K562 (cell line): Measurements from ENCODE around the gene KCNK10. TPM values are rescaled to one million over a fixed set of nuclear protein-coding genes. Genes with fewer than 3 reads are reported as not detected.

ENCODE experiments used
- ATAC-seq: fragments of 200-7000 bp; cut with Tn5 transposase; 3 replicates; pipeline ENCODE4 v1.9.1; 2020; ENCODE audit warnings: moderate library complexity
- BruUV-seq: library from RNA; stranded (reverse); fragments of 400-500 nt; replicated peaks from 2 replicates; lab custom pipeline; 2021; lab: Mats Ljungman, UMichigan
- CTCF ChIA-PET: fragments of 300-600 bp; formaldehyde crosslinking; extraction: SDS; loops from one replicate; lab custom pipeline; 2021; ENCODE audit warnings: low intra/inter-chr PET ratio; lab: Yijun Ruan, JAX
- POLR2A ChIA-PET: fragments of 300-600, 350-650 bp; sonication (Branson Sonifier 250); formaldehyde crosslinking; extraction: SDS; loops from one replicate; lab custom pipeline; 2021; ENCODE audit warnings: antibody characterized with exemption, inconsistent platforms; lab: Yijun Ruan, JAX
- DNase-seq, 4 experiments: peaks; one replicate each; pipeline versions ENCODE4 v3.0.0 to v3.0.0-alpha.2; 2011 to 2018; ENCODE audit warnings: low spot score in 3 of 4, mixed read lengths in 3 of 4; ENCODE audit errors: extremely low read depth in 1 of 4
- FAIRE-seq: peaks from 2 replicates; lab custom pipeline; 2011; peaks lifted over from hg19 to GRCh38; lab: Jason Lieb, UNC
- H2AFZ ChIP-seq: 2 replicates; pipeline ENCODE4 v1.6.0; 2011; ENCODE audit warnings: low read depth, low read length, control low read depth, inconsistent platforms
- H3K27ac ChIP-seq: fragments of 200-600 bp; 3 replicates; pipeline ENCODE4 v1.8.0; 2011; ENCODE audit warnings: low read depth, mild to moderate bottlenecking, control low read depth, inconsistent platforms, low read length, moderate library complexity, mixed read lengths; ENCODE audit errors: extremely low read depth
- H3K27me3 ChIP-seq, 2 experiments: fragments of 300-600 bp in 1 of 2; 2 replicates in 1 of 2; 3 replicates in 1 of 2; pipeline versions ENCODE4 v1.6.0 to v1.8.0; 2011; ENCODE audit warnings: inconsistent platforms in 2 of 2, low read length in 2 of 2, mild to moderate bottlenecking in 1 of 2, mixed read lengths in 1 of 2, moderate library complexity in 1 of 2; ENCODE audit not compliant: control insufficient read depth in 2 of 2, insufficient read depth in 2 of 2
- H3K36me3 ChIP-seq: fragments of 300-600 bp; 3 replicates; pipeline ENCODE4 v1.8.0; 2011; ENCODE audit warnings: mild to moderate bottlenecking, low read length, inconsistent platforms; ENCODE audit not compliant: control insufficient read depth, insufficient read depth
- H3K4me1 ChIP-seq, 2 experiments: fragments of 200-600 bp in 1 of 2; replicated peaks in 1 of 2; 2 replicates in 1 of 2; 3 replicates in 1 of 2; pipeline versions ENCODE4 v1.5.1 to v1.8.0; 2011; ENCODE audit warnings: inconsistent platforms in 2 of 2, low read length in 2 of 2, mild to moderate bottlenecking in 1 of 2, mixed read lengths in 1 of 2, moderate library complexity in 1 of 2; ENCODE audit not compliant: control insufficient read depth in 2 of 2, insufficient read depth in 2 of 2
- H3K4me2 ChIP-seq: 2 replicates; pipeline ENCODE4 v1.6.1; 2011; ENCODE audit warnings: low read length, control low read depth, inconsistent platforms, mixed read lengths; ENCODE audit not compliant: insufficient read depth
- H3K4me3 ChIP-seq: fragments of 200-600 bp; sonication (generic), shearing (Covaris generic); 2 replicates; pipeline ENCODE4 v1.5.1; 2016; ENCODE audit warnings: control low read depth, inconsistent platforms
- H3K79me2 ChIP-seq: fragments of 200-600 bp; 3 replicates; pipeline ENCODE4 v1.8.0; 2011; ENCODE audit warnings: low read length, inconsistent platforms; ENCODE audit not compliant: control insufficient read depth, insufficient read depth
- H3K9ac ChIP-seq, 2 experiments: 2 replicates each; pipeline versions ENCODE4 v1.6.0 to v1.6.1; 2011; ENCODE audit warnings: low read depth in 2 of 2, low read length in 2 of 2, control low read depth in 1 of 2, inconsistent platforms in 1 of 2, mild to moderate bottlenecking in 1 of 2, mixed read lengths in 1 of 2; ENCODE audit not compliant: insufficient read depth in 1 of 2
- H3K9me1 ChIP-seq: one replicate; pipeline ENCODE4 v1.6.0; 2011; ENCODE audit warnings: inconsistent platforms, mild to moderate bottlenecking, low read length, moderate library complexity; ENCODE audit not compliant: control insufficient read depth, insufficient read depth
- H3K9me3 ChIP-seq: replicated peaks from 2 replicates; pipeline ENCODE4 v1.5.1; 2011; ENCODE audit warnings: low read depth, low read length, inconsistent platforms; ENCODE audit not compliant: control insufficient read depth, insufficient read depth
- H4K20me1 ChIP-seq: replicated peaks from 2 replicates; pipeline ENCODE4 v1.6.1; 2011; ENCODE audit warnings: low read length, inconsistent platforms, mixed read lengths; ENCODE audit not compliant: control insufficient read depth, insufficient read depth
- CTBP1 ChIP-seq: fragments of 450-650 bp; IDR thresholded peaks from 2 replicates; pipeline ENCODE4 v1.6.1; 2016; ENCODE audit warnings: borderline replicate concordance
- KAT7 ChIP-seq: sonication (generic); formaldehyde crosslinking; IDR thresholded peaks from 2 replicates; pipeline ENCODE4 v1.8.0; 2022; ENCODE audit warnings: missing genetic modification reagents, mild to moderate bottlenecking, borderline replicate concordance
- NCOA4 ChIP-seq: fragments of 450-650 bp; IDR thresholded peaks from 2 replicates; pipeline ENCODE4 v1.6.1; 2018; ENCODE audit warnings: mild to moderate bottlenecking; ENCODE audit not compliant: partially characterized antibody
- NUFIP1 ChIP-seq: fragments of 450-650 bp; IDR thresholded peaks from 2 replicates; pipeline ENCODE4 v1.6.1; 2018; ENCODE audit not compliant: partially characterized antibody
- RBM22 ChIP-seq: fragments of 200-400 bp; formaldehyde crosslinking; IDR thresholded peaks from 2 replicates; pipeline ENCODE4 v1.6.1; 2018; ENCODE audit warnings: low read length, low read depth; ENCODE audit not compliant: poor library complexity, severe bottlenecking
- STAT5A ChIP-seq: IDR thresholded peaks from 2 replicates; pipeline ENCODE4 v1.6.1; 2012; ENCODE audit warnings: low read length, inconsistent platforms, borderline replicate concordance
- ZNF165 ChIP-seq: fragments of 250-450 bp; sonication (Bioruptor Pico); IDR thresholded peaks from 2 replicates; pipeline ENCODE4 v1.4.0; 2020; ENCODE audit warnings: borderline replicate concordance
- ZNF609 ChIP-seq: sonication (generic); formaldehyde crosslinking; IDR thresholded peaks from 2 replicates; pipeline ENCODE4 v1.8.1; 2023; ENCODE audit warnings: missing genetic modification reagents, mild to moderate bottlenecking, borderline replicate concordance
- ZSCAN29 ChIP-seq: fragments of 450-650 bp; IDR thresholded peaks from 2 replicates; pipeline ENCODE4 v1.6.1; 2017
- WGBS: fragments of 100-300 bp; shearing (Covaris generic); methylation state at CpG from one replicate; pipeline ENCODE4 v1.1.6; 2016; ENCODE audit warnings: low coverage, mixed read lengths; ENCODE audit not compliant: insufficient coverage; ENCODE audit errors: missing lambda C conversion rate; 5-methylcytosine and 5-hydroxymethylcytosine counted together
- in situ Hi-C: fragments of 300-500 bp; cut with MboI; formaldehyde crosslinking; loops from 4 replicates; pipeline ENCODE4 v1.15.0; 2018; ENCODE audit warnings: inconsistent platforms, mixed read lengths
- intact Hi-C: fragments of 100-400 bp; cut with micrococcal nuclease; formaldehyde crosslinking; loops from 2 replicates; pipeline ENCODE4 v1.14.2; 2022
- polyA plus RNA-seq, 8 experiments: library from polyadenylated mRNA; depleted of rRNA in 4 of 8; stranded (reverse) in 5 of 8; unstranded in 3 of 8; fragments of >200 nt; fragmentation: Nextera tagmentation in 2 of 8; fragmentation: Illumina TruSeq in 1 of 8; extraction: Ambion mirVana in 2 of 8; extraction: Trizol in 1 of 8; gene quantifications; 2 replicates each; pipeline versions ENCODE4 v1.2.1 to v1.2.3, GENCODE V29; 2011 to 2014; ENCODE audit warnings: inconsistent platforms in 1 of 8, missing spikeins in 1 of 8
- total RNA-seq, 7 experiments: library from RNA; depleted of rRNA in 6 of 7; stranded (reverse); fragments of >200 nt in 6 of 7; fragmentation: Illumina TruSeq in 2 of 7; extraction: Trizol in 2 of 7; gene quantifications; 2 replicates each; pipeline versions ENCODE4 v1.2.1 to v1.2.3, GENCODE V29; 2011 to 2021; ENCODE audit warnings: low replicate concordance in 1 of 7
- TF ChIP-seq, protein P1 (sequence below), 2 experiments: fragments of 250-450 bp in 1 of 2; fragments of 450-650 bp in 1 of 2; sonication (Bioruptor Pico) in 1 of 2; IDR thresholded peaks; 2 replicates each; pipeline versions ENCODE4 v1.6.1 to v1.8.0; 2016 to 2021; ENCODE audit warnings: mild to moderate bottlenecking in 2 of 2, moderate library complexity in 2 of 2, missing compliant biosample characterization in 1 of 2, missing genetic modification characterization in 1 of 2
- TF ChIP-seq, protein P2 (sequence below): sonication (generic); formaldehyde crosslinking; IDR thresholded peaks from 2 replicates; pipeline ENCODE4 v1.9.0; 2022; ENCODE audit warnings: mild to moderate bottlenecking, missing genetic modification reagents

KCNK10 gene
- total and polyA plus RNA-seq, 9 of the 15 experiments (the other 6 are each of a cell fraction or from before 2014, with no cell fraction given) = not detected

DNA sequence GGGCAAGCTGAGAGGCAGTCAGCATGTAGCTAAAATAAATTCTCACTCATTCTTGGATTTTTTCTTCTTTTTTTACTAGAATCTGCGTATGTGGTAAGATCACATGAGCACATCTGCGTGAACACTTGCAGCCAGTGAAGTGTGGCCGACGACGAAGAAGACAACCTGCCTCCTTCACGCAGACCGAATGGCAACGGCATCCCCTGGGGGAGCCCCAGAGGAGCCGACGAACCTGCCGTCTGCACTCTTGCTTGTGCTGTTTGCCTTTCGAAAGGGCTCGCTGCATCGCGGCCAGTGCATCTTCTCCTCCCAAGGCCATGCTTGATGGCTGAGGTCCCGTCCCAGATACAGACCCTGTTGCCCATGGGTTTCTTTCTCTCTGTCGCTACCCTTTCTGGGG lies 113.8 kb downstream of the KCNK10 start:
- H3K27ac ChIP-seq = no peak overlapping the region
- H3K4me3 ChIP-seq = no peak overlapping the region
- H4K20me1 ChIP-seq = no peaks in the 10 kb centered on the region
- no peaks in the 10 kb centered on the region for H3K36me3 ChIP-seq
- CTCF ChIA-PET = no interaction called here
- 1% methylated on average over 11 of the region's 17 CpGs for WGBS
- H3K4me2 ChIP-seq = no peak overlapping the region
- DNase-seq (no peak), ATAC-seq (no peak)
- no peaks in the 10 kb centered on the region for H3K9me1 ChIP-seq
- POLR2A ChIA-PET = no interaction called here
- H3K9me3 ChIP-seq = no peaks in the 10 kb centered on the region
- in situ Hi-C loops (no loop called here), intact Hi-C loops (no loop called here)
- H2AFZ ChIP-seq = no peak overlapping the region
- H3K9ac ChIP-seq = no peak overlapping the region
- TF ChIP-seq KAT7 (CRISPR knock-in tag) (no peak), ZNF165 (CRISPR knock-in tag) (no peak), NCOA4 (no peak), NUFIP1 (no peak), ZSCAN29 (no peak), RBM22 (no peak), ZNF609 (CRISPR knock-in tag) (no peak), CTBP1 (no peak), STAT5A (no peak)
- TF ChIP-seq, protein P1, sequence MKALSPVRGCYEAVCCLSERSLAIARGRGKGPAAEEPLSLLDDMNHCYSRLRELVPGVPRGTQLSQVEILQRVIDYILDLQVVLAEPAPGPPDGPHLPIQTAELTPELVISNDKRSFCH (CRISPR knock-in tag; IDR thresholded peaks at IDR 0.05) = no peak
- TF ChIP-seq, protein P1 (tag; IDR thresholded peaks at IDR 0.05) = no peak
- TF ChIP-seq, protein P2, sequence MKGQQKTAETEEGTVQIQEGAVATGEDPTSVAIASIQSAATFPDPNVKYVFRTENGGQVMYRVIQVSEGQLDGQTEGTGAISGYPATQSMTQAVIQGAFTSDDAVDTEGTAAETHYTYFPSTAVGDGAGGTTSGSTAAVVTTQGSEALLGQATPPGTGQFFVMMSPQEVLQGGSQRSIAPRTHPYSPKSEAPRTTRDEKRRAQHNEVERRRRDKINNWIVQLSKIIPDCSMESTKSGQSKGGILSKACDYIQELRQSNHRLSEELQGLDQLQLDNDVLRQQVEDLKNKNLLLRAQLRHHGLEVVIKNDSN (CRISPR knock-in tag) = no peak
- TF ChIP-seq, all 486 proteins: peak for 0
- no peak for FAIRE-seq
- BruUV-seq = no TSS peak
- no peaks in the 10 kb centered on the region; a peak in 1 of 5 replicates for H3K27me3 ChIP-seq
- H3K4me1 ChIP-seq = no peaks in the 10 kb centered on the region
- H3K79me2 ChIP-seq = no peaks in the 10 kb centered on the region
